Measurements from ENCODE around the gene CACNA1C. TPM values are rescaled to one million over a fixed set of nuclear protein-coding genes. Genes with fewer than 3 reads are reported as not detected.

The CACNA1C gene
- total RNA-seq, 4 donors from 2014 or later: 9.7 to 42.1 (median 18.1) TPM

- H3K9me3 ChIP-seq: no peaks in the 10 kb centered on the region
- no peaks in the 10 kb centered on the region for H3K36me3 ChIP-seq
Measured at GRCh38 chr12:2608608-2608945, 555.8 kb downstream of the CACNA1C start.

GRCh38 chr12:2609020-2609419 lies 556.2 kb downstream of the CACNA1C start:
- no peaks in the 10 kb centered on the region for H3K36me3 ChIP-seq
- no peak overlapping the region for H3K27ac ChIP-seq
- H3K27me3 ChIP-seq: no peaks in the 10 kb centered on the region
- DNase-seq: no peak
- H3K9me3 ChIP-seq: no peaks in the 10 kb centered on the region
- TF ChIP-seq POLR2A (IDR thresholded peaks at IDR 0.05) (no peak), CTCF (IDR thresholded peaks at IDR 0.05) (no peak)
- H3K4me1 ChIP-seq: no peaks in the 10 kb centered on the region
- H3K4me3 ChIP-seq: no peak overlapping the region

More at GRCh38 chr12:2608608-2608945, 555.8 kb downstream of the CACNA1C start:
- no peak for TF ChIP-seq CTCF (IDR thresholded peaks at IDR 0.05)
- no peak for TF ChIP-seq POLR2A (IDR thresholded peaks at IDR 0.05)
- Histone ChIP-seq H3K4me3 (no peak overlapping the region), H3K27me3 (no peaks in the 10 kb centered on the region), H3K4me1 (no peaks in the 10 kb centered on the region), H3K27ac (no peak overlapping the region)
- no peak for DNase-seq

- no peak overlapping the region for H3K4me3 ChIP-seq
- H3K36me3 ChIP-seq: no peaks in the 10 kb centered on the region
- H3K27ac ChIP-seq: no peak overlapping the region
- DNase-seq: no peak
- no peaks in the 10 kb centered on the region for H3K9me3 ChIP-seq
- no peaks in the 10 kb centered on the region for H3K4me1 ChIP-seq
- H3K27me3 ChIP-seq: no peaks in the 10 kb centered on the region
- TF ChIP-seq POLR2A (IDR thresholded peaks at IDR 0.05) (no peak), CTCF (IDR thresholded peaks at IDR 0.05) (no peak)
Measured at GRCh38 chr12:2610358-2610757, 557.6 kb downstream of the CACNA1C start.

- H3K36me3 ChIP-seq: no peaks in the 10 kb centered on the region
- no peaks in the 10 kb centered on the region for H3K9me3 ChIP-seq
- peak overlapping the region in 1 of 4 donors; percentile 12 for H3K27ac ChIP-seq
- H3K4me1 ChIP-seq: no peaks in the 10 kb centered on the region
- H3K27me3 ChIP-seq: no peaks in the 10 kb centered on the region
- DNase-seq: no peak
- no peak for TF ChIP-seq CTCF (IDR thresholded peaks at IDR 0.05)
- TF ChIP-seq POLR2A (IDR thresholded peaks at IDR 0.05): no peak
- H3K4me3 ChIP-seq: no peak overlapping the region
Measured at GRCh38 chr12:2613326-2614073, 560.7 kb downstream of the CACNA1C start.

- no peak for DNase-seq
- H3K27me3 ChIP-seq: no peaks in the 10 kb centered on the region
- no peaks in the 10 kb centered on the region for H3K4me1 ChIP-seq
- H3K27ac ChIP-seq: no peak overlapping the region
- no peaks in the 10 kb centered on the region for H3K36me3 ChIP-seq
- no peaks in the 10 kb centered on the region for H3K9me3 ChIP-seq
- no peak overlapping the region for H3K4me3 ChIP-seq
- TF ChIP-seq POLR2A (IDR thresholded peaks at IDR 0.05) (no peak), CTCF (IDR thresholded peaks at IDR 0.05) (no peak)
Measured at GRCh38 chr12:2614341-2614740, 561.6 kb downstream of the CACNA1C start.
